ENCODE data around the gene PACSIN2. TPM values are rescaled to one million over a fixed set of nuclear protein-coding genes. Genes with fewer than 3 reads are reported as not detected.
A peak's percentile ranks its signal among the peaks of the same experiment; 100 is the strongest.

The PACSIN2 gene
- total and polyA plus RNA-seq, 5 experiments from 2014 or later = 21.9 to 44.9 (median 27.8) TPM

DNA sequence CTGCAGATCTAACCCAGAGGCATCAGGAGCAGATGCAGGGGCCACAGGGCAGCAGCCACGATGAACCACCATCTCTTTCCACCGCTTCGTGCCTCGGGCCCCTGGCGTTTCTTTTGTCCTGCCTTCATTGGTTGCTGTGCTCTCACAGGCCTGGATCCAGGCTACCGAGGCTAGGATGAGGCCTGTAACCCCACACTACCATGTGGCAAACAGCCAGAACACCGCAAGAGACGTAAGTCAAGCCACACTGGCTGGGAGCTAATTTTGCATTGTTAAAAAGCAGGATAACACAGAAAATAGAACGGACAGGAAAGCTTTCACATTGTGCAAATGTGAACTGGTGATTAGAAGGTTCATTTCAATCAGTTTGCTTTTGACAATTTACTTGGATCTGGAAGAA is 142.1 kb downstream of the PACSIN2 start:
- DNase-seq = no peak
- Mint-ChIP-seq H3K4me1 (peaks cover 0 to 2% (median under 1%) of the 10 kb centered on the region in 4 donors), H3K36me3 (peaks cover 0 to 69% (median 7%) of the 10 kb centered on the region in 3 donors), H3K4me3 (no peak overlapping the region), H3K27me3 (no peaks in the 10 kb centered on the region), H3K27ac (peak overlapping the region in 2 of 10 donors; percentile 29 to 78), H3K9me3 (peaks cover 0 to under 1% (median 0%) of the 10 kb centered on the region in 9 donors)
- ATAC-seq = no peak
- POLR2A ChIA-PET = interaction anchor here (0.7 kb wide), 1 partner anchor 31 kb away, joined by 3 read pairs; no protein-coding TSS in a partner anchor

DNA sequence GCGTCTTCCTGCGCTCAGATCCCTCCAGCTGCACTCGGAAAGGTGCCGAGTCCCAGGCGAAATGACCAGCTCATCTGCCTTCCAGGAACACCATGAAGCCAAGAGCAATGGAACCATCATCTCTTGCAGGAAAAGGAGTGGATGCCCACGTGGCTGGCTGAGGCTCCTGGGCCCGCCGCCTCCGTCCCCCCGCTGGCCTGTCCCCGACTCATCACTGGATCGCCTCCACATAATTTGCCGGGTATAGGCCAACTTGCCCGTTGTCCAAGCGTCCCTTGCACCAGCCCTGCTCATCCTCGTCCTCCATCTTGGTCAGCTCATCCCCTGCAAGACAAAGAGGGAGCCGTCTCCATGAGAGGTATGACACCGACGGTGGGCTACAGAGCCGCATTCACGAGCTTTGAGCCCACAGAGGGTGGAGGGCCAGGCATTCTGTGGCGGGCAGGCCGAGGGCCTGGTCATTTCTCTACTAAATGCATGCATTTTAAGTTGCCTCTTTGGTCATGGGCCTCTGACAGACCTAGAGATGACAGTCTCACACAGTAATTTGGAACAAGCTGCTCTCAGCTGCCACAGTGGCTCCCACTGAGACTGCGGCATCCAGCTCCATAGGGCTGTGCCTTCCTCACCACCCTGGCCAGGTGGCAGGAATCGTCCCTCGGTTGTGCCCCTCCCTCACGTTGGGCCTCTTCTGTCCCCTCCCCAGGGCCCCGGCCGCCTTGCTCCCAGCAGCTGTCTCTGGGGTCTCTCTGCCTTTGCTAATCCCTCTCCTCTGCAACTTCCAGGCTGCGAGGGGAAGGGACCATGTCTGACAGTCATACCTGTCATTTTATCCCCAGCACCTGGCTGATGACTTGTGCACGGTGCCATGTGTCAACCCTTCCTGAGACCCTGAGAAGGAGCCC is 143.6 kb downstream of the PACSIN2 start:
- Mint-ChIP-seq H3K4me3 (no peak overlapping the region), H3K36me3 (peaks cover 0 to 59% (median 3%) of the 10 kb centered on the region in 3 donors)

DNA sequence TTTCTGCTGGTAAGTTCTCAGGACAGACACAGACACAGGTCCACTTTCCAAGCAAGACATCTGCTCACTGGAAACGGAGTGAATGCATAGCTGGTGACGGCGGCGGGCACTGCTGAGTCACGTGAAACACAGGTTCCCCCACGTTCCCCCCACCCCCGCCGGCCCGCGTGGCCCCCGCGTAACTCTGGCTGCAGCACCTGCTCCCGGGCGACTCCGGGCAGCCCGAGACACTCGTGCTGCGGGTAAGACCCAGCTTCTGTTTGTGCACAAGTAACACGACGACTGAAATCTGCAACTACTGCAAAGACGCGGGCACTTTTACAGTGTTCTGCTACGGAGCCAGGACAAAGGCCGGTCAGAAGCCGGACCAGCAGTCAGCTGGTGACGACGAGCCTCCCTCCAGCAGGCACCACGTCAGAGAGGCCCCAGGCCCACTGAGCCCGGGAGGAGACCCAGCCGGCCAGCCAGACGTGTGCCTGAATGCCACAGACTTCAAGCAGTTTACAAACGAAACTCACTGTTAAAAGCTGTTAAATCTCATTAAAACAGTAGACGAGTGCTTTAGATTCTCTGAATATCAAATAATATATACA is 145.0 kb downstream of the PACSIN2 start:
- Mint-ChIP-seq H3K9me3 (peaks cover 0 to 2% (median 0%) of the 10 kb centered on the region in 9 donors), H3K27ac (no peak overlapping the region), H3K4me1 (peaks cover 1 to 6% (median 4%) of the 10 kb centered on the region in 4 donors), H3K36me3 (peaks cover 0 to 45% (median 3%) of the 10 kb centered on the region in 3 donors), H3K4me3 (no peak overlapping the region), H3K27me3 (no peaks in the 10 kb centered on the region)
- DNase-seq (no peak), ATAC-seq (no peak)
- POLR2A ChIA-PET = interaction anchor here (1.3 kb wide), 1 partner anchor 12 kb away, joined by 3 read pairs; no protein-coding TSS in a partner anchor

More for the DNA sequence above, 143.6 kb downstream of the PACSIN2 start:
- Mint-ChIP-seq H3K27ac (peak overlapping the region in 2 of 10 donors; percentile 29 to 50), H3K27me3 (no peaks in the 10 kb centered on the region), H3K9me3 (peaks cover 0 to 2% (median 0%) of the 10 kb centered on the region in 9 donors), H3K4me1 (peaks cover 1 to 6% (median 4%) of the 10 kb centered on the region in 4 donors)
- DNase-seq (no peak), ATAC-seq (no peak)
- POLR2A ChIA-PET = interaction anchor here (0.6 to 1.3 kb wide), 2 partner anchors 14 to 104 kb away, joined by 3 to 4 read pairs; no protein-coding TSS in a partner anchor

DNA sequence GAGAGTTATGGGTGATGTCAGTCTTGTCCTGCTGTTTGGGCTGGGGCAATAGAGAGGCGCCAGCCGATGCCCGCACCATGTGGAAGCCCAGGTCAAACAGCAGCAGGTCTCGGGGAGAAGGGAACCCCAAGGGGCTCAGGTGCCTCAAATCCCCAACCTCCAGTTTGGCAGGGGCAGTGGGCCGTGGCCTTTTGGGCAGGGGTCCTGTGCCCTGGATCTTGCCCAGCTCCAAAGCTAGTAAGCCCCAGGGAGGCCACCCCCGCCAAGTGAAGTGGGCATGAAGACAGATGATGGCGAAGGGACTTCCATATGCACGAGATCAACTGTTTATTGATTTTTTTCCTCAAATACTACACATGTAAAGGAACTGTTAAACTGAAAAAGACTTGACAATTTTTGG is 145.5 kb downstream of the PACSIN2 start:
- no peak overlapping the region for H3K4me3 Mint-ChIP-seq
- peaks cover 0 to 2% (median 0%) of the 10 kb centered on the region in 9 donors for H3K9me3 Mint-ChIP-seq
- H3K36me3 Mint-ChIP-seq = peaks cover 0 to 40% (median 3%) of the 10 kb centered on the region in 3 donors
- POLR2A ChIA-PET = no interaction called here
- peak overlapping the region in 1 of 10 donors; percentile 5 for H3K27ac Mint-ChIP-seq
- peaks cover 1 to 6% (median 4%) of the 10 kb centered on the region in 4 donors for H3K4me1 Mint-ChIP-seq
- ATAC-seq (no peak), DNase-seq (no peak)
- H3K27me3 Mint-ChIP-seq = no peaks in the 10 kb centered on the region

DNA sequence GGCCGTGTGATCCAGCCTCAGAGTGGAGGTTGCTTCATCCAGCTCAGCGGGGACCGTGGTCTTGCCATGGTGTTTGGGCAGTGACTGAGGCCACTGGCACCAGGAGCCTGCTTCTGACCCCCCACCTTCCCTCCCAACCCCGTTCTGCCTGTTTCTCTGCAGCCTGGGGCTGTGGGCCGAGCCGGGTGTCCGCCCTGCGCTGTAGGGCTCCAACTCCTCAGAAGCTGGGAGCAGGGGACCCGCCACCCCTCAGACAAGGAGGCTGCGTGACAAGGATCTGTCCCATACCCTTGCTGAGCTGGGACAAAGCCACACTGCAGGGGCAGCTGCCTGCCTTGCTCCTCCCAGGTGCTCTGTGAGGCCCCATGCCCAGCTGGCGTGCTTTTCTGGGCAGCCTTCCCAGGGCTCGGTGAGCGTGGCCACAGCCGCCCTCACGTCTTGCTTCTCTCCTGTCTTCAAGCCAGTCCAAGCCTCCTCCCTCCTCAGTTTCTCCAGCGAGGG is 146.1 kb downstream of the PACSIN2 start:
- peaks cover 0 to 2% (median 0%) of the 10 kb centered on the region in 9 donors for H3K9me3 Mint-ChIP-seq
- H3K27ac Mint-ChIP-seq = no peak overlapping the region
- H3K36me3 Mint-ChIP-seq = peaks cover 0 to 33% (median 3%) of the 10 kb centered on the region in 3 donors
- DNase-seq = peak in 1 of 10 donors; percentile 46
- POLR2A ChIA-PET = no interaction called here
- no peak overlapping the region for H3K4me3 Mint-ChIP-seq
- H3K27me3 Mint-ChIP-seq = no peaks in the 10 kb centered on the region
- peaks cover 1 to 8% (median 4%) of the 10 kb centered on the region in 4 donors for H3K4me1 Mint-ChIP-seq
- ATAC-seq = no peak

DNA sequence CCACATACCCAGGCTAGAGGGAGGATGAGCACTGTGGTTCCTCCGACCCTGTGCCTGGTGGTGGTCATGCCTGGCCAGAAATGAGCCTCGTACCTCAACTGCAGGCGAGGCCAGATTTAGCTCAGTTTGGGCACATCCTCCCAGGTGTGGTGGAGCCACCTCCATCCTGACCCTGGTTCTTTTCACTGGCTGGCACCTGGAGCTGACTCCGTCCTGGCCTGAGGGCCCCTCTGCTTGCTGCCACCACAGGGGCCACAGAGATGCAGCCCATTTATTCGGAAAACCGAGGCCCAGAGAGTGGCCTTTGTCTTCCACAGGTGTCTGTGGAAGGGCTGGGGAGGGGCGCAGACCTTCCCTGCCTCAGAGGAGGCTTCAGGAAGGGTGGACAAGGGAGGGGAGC is 148.8 kb downstream of the PACSIN2 start:
- peaks cover 3 to 21% (median 8%) of the 10 kb centered on the region in 4 donors for H3K4me1 Mint-ChIP-seq
- ATAC-seq (no peak), DNase-seq (no peak)
- POLR2A ChIA-PET = no interaction called here
- H3K27ac Mint-ChIP-seq = no peak overlapping the region
- H3K9me3 Mint-ChIP-seq = peaks cover 0 to 4% (median 0%) of the 10 kb centered on the region in 9 donors
- peaks cover 0 to 16% (median 4%) of the 10 kb centered on the region in 3 donors for H3K36me3 Mint-ChIP-seq
- no peak overlapping the region for H3K4me3 Mint-ChIP-seq
- H3K27me3 Mint-ChIP-seq = no peaks in the 10 kb centered on the region

DNA sequence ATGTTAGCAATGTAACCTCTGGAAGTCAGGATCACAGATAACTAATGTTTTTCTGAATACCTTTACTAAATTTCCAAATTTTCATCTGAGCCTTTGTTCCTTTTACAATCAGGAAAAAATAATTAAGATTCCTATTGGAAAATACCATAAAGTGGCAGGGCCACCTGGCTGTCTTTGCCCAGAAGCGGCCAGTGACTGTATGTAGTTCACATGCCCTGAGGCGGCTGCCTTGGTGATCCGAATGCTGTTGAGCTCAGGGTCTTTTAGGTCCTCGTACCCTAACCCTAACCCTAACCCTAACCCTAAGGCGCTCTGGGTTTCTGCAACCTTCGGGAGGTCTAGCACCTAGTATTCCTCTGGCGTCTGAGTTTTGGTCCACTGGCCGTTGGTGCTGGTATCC is 149.4 kb downstream of the PACSIN2 start:
- H3K4me1 Mint-ChIP-seq = peaks cover 4 to 26% (median 8%) of the 10 kb centered on the region in 4 donors
- no peak overlapping the region for H3K27ac Mint-ChIP-seq
- H3K27me3 Mint-ChIP-seq = no peaks in the 10 kb centered on the region
- POLR2A ChIA-PET = no interaction called here
- peaks cover 0 to 10% (median 4%) of the 10 kb centered on the region in 3 donors for H3K36me3 Mint-ChIP-seq
- DNase-seq (no peak), ATAC-seq (no peak)
- H3K4me3 Mint-ChIP-seq = no peak overlapping the region
- H3K9me3 Mint-ChIP-seq = peaks cover 0 to 4% (median 0%) of the 10 kb centered on the region in 9 donors

DNA sequence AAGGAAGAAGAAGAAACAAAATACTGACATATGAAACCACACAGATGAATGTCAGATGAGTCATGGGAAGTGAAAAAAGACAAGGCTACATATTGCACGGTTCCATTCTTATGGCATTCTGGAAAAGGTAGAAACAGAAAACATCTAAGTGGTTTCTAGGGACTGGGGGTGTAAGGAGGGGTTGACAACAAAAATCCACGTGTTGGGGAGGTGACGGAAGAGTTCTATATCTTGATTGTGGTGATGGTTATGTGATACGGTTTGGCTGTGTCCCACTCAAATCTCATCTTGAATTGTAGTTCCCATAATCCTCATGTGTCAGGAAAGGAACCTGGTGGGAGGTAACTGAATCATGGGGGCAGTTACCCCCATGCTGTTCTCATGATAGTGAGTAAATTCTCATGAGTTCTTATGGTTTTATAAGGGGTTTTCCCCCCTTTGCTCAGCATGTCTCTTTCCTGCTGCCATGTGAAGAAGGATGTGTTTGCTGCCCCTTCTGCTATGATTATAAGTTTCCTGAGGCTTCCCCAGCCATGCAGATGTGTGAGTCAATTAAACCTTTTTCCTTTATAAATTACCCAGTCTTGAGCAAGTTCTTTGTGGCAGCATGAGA is 151.5 kb downstream of the PACSIN2 start:
- peaks cover 0 to 2% (median 0%) of the 10 kb centered on the region in 3 donors for H3K36me3 Mint-ChIP-seq
- peaks cover 4 to 33% (median 10%) of the 10 kb centered on the region in 4 donors for H3K4me1 Mint-ChIP-seq
- no peak for ATAC-seq
- H3K27ac Mint-ChIP-seq = peak overlapping the region in 4 of 10 donors; percentile 4 to 75 (median 40)
- peak overlapping the region in 1 of 10 donors; percentile 19 for H3K4me3 Mint-ChIP-seq
- peaks cover 0 to 4% (median 0%) of the 10 kb centered on the region in 9 donors for H3K9me3 Mint-ChIP-seq
- no peaks in the 10 kb centered on the region for H3K27me3 Mint-ChIP-seq
- DNase-seq = no peak
- POLR2A ChIA-PET = no interaction called here

DNA sequence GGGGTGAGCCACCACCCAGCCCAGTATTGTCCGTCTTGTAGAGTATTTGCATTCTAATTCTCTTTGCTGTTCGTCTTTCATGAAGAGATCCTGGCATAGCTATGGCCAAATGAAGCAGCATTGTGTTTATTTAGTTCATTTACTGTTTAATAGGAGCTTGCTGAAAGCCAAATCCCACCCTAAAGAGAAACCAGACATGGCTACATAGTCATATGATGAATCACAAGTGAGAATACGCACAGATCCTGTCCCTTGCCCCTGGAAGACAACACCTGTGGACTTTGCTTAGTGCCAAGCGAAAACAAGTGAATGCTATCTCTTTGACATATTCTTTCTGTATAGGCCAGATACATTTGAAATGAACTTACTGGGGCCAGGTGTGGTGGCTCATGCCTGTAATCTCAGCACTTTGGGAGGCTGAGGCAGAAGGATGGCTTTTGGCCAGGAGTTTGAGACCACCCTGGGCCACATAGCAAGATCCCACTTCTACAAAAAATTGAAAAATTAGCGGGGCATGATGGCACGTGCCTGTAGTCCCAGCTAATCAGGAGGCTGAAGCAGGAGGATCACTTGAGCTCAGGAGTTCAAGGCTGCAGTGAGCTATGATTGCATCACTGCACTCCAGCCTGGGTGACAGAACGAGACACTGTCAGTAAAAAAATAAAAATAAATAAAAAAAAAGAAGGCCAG is 152.8 kb downstream of the PACSIN2 start:
- Mint-ChIP-seq H3K27ac (peak overlapping the region in 1 of 10 donors; percentile 49), H3K9me3 (peaks cover 0 to 4% (median 0%) of the 10 kb centered on the region in 9 donors), H3K36me3 (peaks cover 0 to 2% (median 0%) of the 10 kb centered on the region in 3 donors), H3K4me1 (peaks cover 3 to 31% (median 8%) of the 10 kb centered on the region in 4 donors), H3K27me3 (no peaks in the 10 kb centered on the region), H3K4me3 (no peak overlapping the region)
- DNase-seq = no peak
- POLR2A ChIA-PET = no interaction called here
- no peak for ATAC-seq

DNA sequence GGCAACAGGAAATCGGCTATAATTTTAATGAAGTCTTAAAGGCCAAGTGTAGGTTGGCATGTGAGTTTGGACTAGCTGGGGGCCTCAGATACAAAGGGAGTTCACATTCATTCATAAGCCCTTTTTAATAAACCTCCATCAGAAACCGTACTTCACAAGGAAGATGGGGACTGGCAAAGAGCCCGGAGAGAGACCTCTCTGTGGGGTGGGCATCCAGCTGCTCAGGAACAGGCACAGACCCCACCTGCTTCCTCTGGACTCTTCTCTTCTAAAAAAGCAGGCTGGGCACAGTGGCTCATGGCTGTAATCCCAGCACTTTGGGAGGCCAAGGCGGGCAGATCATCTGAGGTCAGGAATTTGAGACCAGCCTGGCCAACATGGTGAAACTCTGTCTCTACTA is 154.0 kb downstream of the PACSIN2 start:
- POLR2A ChIA-PET = no interaction called here
- no peak overlapping the region for H3K4me3 Mint-ChIP-seq
- no peak for DNase-seq

DNA sequence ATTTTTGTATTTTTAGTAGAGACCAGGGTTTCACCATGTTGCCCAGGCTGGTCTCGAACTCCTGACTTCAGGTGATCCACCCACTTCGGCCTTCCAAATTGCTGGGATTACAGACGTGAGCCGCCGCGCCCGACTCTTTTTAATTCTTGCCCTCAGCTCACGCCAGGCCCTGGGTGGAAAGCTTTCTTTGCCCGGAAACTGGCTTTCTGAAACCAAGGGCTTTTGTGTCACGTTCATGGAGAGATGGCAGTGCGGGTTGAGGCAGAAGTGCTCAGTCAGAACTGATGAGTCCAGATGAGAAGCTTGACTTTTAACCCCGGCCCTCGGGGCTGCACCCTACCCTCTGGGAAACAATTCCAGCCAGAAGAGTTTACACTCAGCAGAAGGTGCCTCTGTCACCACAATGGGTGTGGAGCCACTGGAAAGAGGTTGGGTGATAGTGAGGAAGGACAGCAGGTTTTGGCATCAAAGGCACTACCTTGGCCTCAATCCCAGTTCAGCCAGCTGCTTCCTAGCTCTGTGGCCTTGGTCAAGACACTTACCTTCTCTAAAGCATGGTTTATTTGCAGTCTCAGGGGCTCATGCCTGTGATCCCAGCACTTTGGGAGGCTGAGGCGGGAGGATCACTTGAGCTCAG is 157.0 kb downstream of the PACSIN2 start:
- Mint-ChIP-seq H3K27ac (peak overlapping the region in 8 of 10 donors; percentile 19 to 91 (median 66)), H3K27me3 (no peaks in the 10 kb centered on the region), H3K36me3 (no peaks in the 10 kb centered on the region), H3K4me1 (peaks cover 4 to 36% (median 14%) of the 10 kb centered on the region in 4 donors), H3K9me3 (no peaks in the 10 kb centered on the region), H3K4me3 (peak overlapping the region; percentile 59 to 90 (median 71))
- POLR2A ChIA-PET = interaction anchor here (0.6 to 1.9 kb wide), 5 partner anchors 10 to 292 kb away, joined by 3 to 10 read pairs (median 3); partner anchors contain the start of genes PACSIN2 and POLDIP3
- ATAC-seq = no peak
- no peak for DNase-seq

More for the DNA sequence above, 154.0 kb downstream of the PACSIN2 start:
- H3K9me3 Mint-ChIP-seq = peaks cover 0 to 4% (median 0%) of the 10 kb centered on the region in 9 donors
- H3K4me1 Mint-ChIP-seq = peaks cover 7 to 36% (median 12%) of the 10 kb centered on the region in 4 donors
- peak overlapping the region in 3 of 10 donors; percentile 18 to 84 (median 33) for H3K27ac Mint-ChIP-seq
- ATAC-seq = no peak
- H3K36me3 Mint-ChIP-seq = peaks cover 0 to 2% (median 0%) of the 10 kb centered on the region in 3 donors
- H3K27me3 Mint-ChIP-seq = no peaks in the 10 kb centered on the region
